ENCODE measurements around the gene POLD1. TPM values are rescaled to one million over a fixed set of nuclear protein-coding genes. Genes with fewer than 3 reads are reported as not detected.

The POLD1 gene
- total and polyA plus RNA-seq, 2 experiments from 2014 or later, result 111 to 173 TPM

- no peak overlapping the region for H2AFZ ChIP-seq
- H3K9me2 ChIP-seq (ENCODE audit: insufficient read depth), result no peaks in the 10 kb centered on the region
- H3K36me3 ChIP-seq (ENCODE audit: insufficient read depth), result no peaks in the 10 kb centered on the region
- ATAC-seq, result peak; percentile 56
- no peaks in the 10 kb centered on the region for H3K79me2 ChIP-seq (replicated peaks; ENCODE audit: insufficient read depth)
- H3K27ac ChIP-seq (ENCODE audit: low read depth), result no peak overlapping the region
- Mint-ChIP-seq H3K4me1 (no peaks in the 10 kb centered on the region), H3K36me3 (ENCODE audit: low read depth) (peaks cover 42% of the 10 kb centered on the region), H3K4me3 (no peak overlapping the region), H3K9me3 (peaks cover 97% of the 10 kb centered on the region), H3K27me3 (ENCODE audit: insufficient read depth, low read depth, poor library complexity) (peaks cover 10% of the 10 kb centered on the region), H3K27ac (no peak overlapping the region)
- H3K4me2 ChIP-seq, result peak overlapping the region; percentile 52; the same call in 1 of the 2 replicates
- H3K4me1 ChIP-seq (ENCODE audit: insufficient read depth), result 0 out of 2 replicates have a peak, but pooled peaks cover 3% of the 10 kb centered on the region
- DNase-seq (ENCODE audit: low spot score), result peak; percentile 88
- no peaks in the 10 kb centered on the region for H4K20me1 ChIP-seq (replicated peaks; ENCODE audit: insufficient read depth)
- H3K27me3 ChIP-seq (ENCODE audit: insufficient read depth), result no peaks in the 10 kb centered on the region
- no peaks in the 10 kb centered on the region for H3F3A ChIP-seq (replicated peaks; ENCODE audit: low read depth)
- TF ChIP-seq CTCF (conservative IDR thresholded peaks at IDR 0.05; ENCODE audit: low read depth in 2 of 2) (peak; percentile 62 to 71), ZNF331 (CRISPR knock-in tag; IDR thresholded peaks at IDR 0.05; ENCODE audit: low read depth) (no peak)
- H3K4me3 ChIP-seq, result peak overlapping the region; percentile 9; the same call in 1 of the 2 replicates
Observed at GRCh38 chr19:50465986-50466705, 82.0 kb downstream of the POLD1 start.

- Histone ChIP-seq H3K4me1 (ENCODE audit: insufficient read depth) (0 out of 2 replicates have a peak, but pooled peaks cover 3% of the 10 kb centered on the region), H3K27ac (ENCODE audit: low read depth) (no peak overlapping the region), H3K27me3 (ENCODE audit: insufficient read depth) (no peaks in the 10 kb centered on the region), H3K4me2 (no peak overlapping the region), H4K20me1 (replicated peaks; ENCODE audit: insufficient read depth) (no peaks in the 10 kb centered on the region), H3K79me2 (replicated peaks; ENCODE audit: insufficient read depth) (no peaks in the 10 kb centered on the region), H3F3A (replicated peaks; ENCODE audit: low read depth) (peaks cover 3% of the 10 kb centered on the region), H3K9me2 (ENCODE audit: insufficient read depth) (no peaks in the 10 kb centered on the region), H2AFZ (no peak overlapping the region), H3K36me3 (ENCODE audit: insufficient read depth) (no peaks in the 10 kb centered on the region), H3K4me3 (no peak overlapping the region)
- Mint-ChIP-seq H3K9me3 (peaks cover 97% of the 10 kb centered on the region), H3K4me3 (no peak overlapping the region), H3K36me3 (ENCODE audit: low read depth) (peaks cover 41% of the 10 kb centered on the region), H3K4me1 (no peaks in the 10 kb centered on the region), H3K27me3 (ENCODE audit: insufficient read depth, low read depth, poor library complexity) (peaks cover 10% of the 10 kb centered on the region), H3K27ac (no peak overlapping the region)
- DNase-seq (ENCODE audit: low spot score), result no peak
- ATAC-seq, result no peak
- TF ChIP-seq ETS1 (IDR thresholded peaks at IDR 0.05) (no peak), JUNB (IDR thresholded peaks at IDR 0.05; ENCODE audit: unreplicated experiment) (no peak), ZNF331 (CRISPR knock-in tag; IDR thresholded peaks at IDR 0.05; ENCODE audit: low read depth) (no peak), EZH2 (IDR thresholded peaks at IDR 0.05; ENCODE audit: low read depth, unreplicated experiment) (no peak), CREB1 (CRISPR knock-in tag; IDR thresholded peaks at IDR 0.05; ENCODE audit: low read depth) (no peak), CTCF (conservative IDR thresholded peaks at IDR 0.05; ENCODE audit: low read depth in 2 of 2) (no peak), ZNF114 (CRISPR knock-in tag; IDR thresholded peaks at IDR 0.05) (no peak), NANOG (IDR thresholded peaks at IDR 0.05; ENCODE audit: borderline replicate concordance) (no peak), REST (IDR thresholded peaks at IDR 0.05; ENCODE audit: unreplicated experiment) (no peak), EZH2phosphoT487 (IDR thresholded peaks at IDR 0.05; ENCODE audit: unreplicated experiment) (no peak), STAT1 (IDR thresholded peaks at IDR 0.05; ENCODE audit: unreplicated experiment) (no peak)
Observed at GRCh38 chr19:50466706-50467039, 82.5 kb downstream of the POLD1 start.

All from GM23338 (cell line).